KBM-7 (cell line): ENCODE data around the gene UBE2Z.
A peak's percentile ranks its signal among the peaks of the same experiment; 100 is the strongest.
"Not testable (repeated sequence)": the region's sequence is repeated elsewhere in the genome, so short reads cannot be mapped to it uniquely, and the experiment has no call there.

Source experiments
- DNase-seq: peaks from one replicate; pipeline ENCODE4 v3.0.0-alpha.2; 2015
- in situ Hi-C: fragments of 300-500 bp; cut with MboI; formaldehyde crosslinking; loops from 2 replicates; pipeline ENCODE4 v1.14.3; 2020; ENCODE audit warnings: low sequenced_read_pairs, low pct_unique_long_range_greater_than_20kb, mixed read lengths

The UBE2Z gene

GRCh38 chr17:48908047-48908843, at the start of gene UBE2Z:
UBE2Z (plus strand) TSS chr17:48908407; CDS start chr17:48908504, 97 bp downstream.
- in situ Hi-C loops = no loop called here
- peak; percentile 94 for DNase-seq

- in situ Hi-C loops = no loop called here
- no peak for DNase-seq
These were observed 48.2 kb upstream of the UBE2Z start for GRCh38 chr17:48860034-48860433.

GRCh38 chr17:48860456-48860855, 47.8 kb upstream of the UBE2Z start:
- no peak for DNase-seq
- in situ Hi-C loops = no loop called here

- DNase-seq = no peak
- in situ Hi-C loops = no loop called here
These were observed 39.2 kb upstream of the UBE2Z start for GRCh38 chr17:48868916-48869500.

GRCh38 chr17:48869821-48870318, 38.3 kb upstream of the UBE2Z start:
- no peak for DNase-seq
- in situ Hi-C loops = loop anchor here (10.0 kb wide), 1 partner anchor 55 kb away; the partner anchor contains the start of gene TTLL6

GRCh38 chr17:48871035-48871550, 37.1 kb upstream of the UBE2Z start:
- no peak for DNase-seq
- in situ Hi-C loops = loop anchor here (10.0 kb wide), 1 partner anchor 56 kb away; the partner anchor contains the start of gene TTLL6

- in situ Hi-C loops = loop anchor here (10.0 kb wide), 1 partner anchor 57 kb away; the partner anchor contains the start of gene TTLL6
These were observed 36.5 kb upstream of the UBE2Z start for GRCh38 chr17:48871551-48872351.

GRCh38 chr17:48872409-48872808, 35.8 kb upstream of the UBE2Z start:
- DNase-seq = not testable (repeated sequence)
- in situ Hi-C loops = loop anchor here (10.0 kb wide), 1 partner anchor 58 kb away; the partner anchor contains the start of gene TTLL6

More at GRCh38 chr17:48871551-48872351, 36.5 kb upstream of the UBE2Z start:
- no peak for DNase-seq

GRCh38 chr17:48873209-48873608, 35.0 kb upstream of the UBE2Z start:
- DNase-seq = no peak
- in situ Hi-C loops = loop anchor here (10.0 kb wide), 1 partner anchor 58 kb away; the partner anchor contains the start of gene TTLL6

GRCh38 chr17:48873696-48874443, 34.3 kb upstream of the UBE2Z start:
- in situ Hi-C loops = loop anchor here (10.0 kb wide), 1 partner anchor 59 kb away; the partner anchor contains the start of gene TTLL6
- DNase-seq = no peak

- DNase-seq = peak; percentile 80
These were observed 29.0 kb upstream of the UBE2Z start for GRCh38 chr17:48878920-48879898.

GRCh38 chr17:48882272-48882671, 25.9 kb upstream of the UBE2Z start:
- DNase-seq = no peak
- in situ Hi-C loops = no loop called here

More at GRCh38 chr17:48878920-48879898, 29.0 kb upstream of the UBE2Z start:
- in situ Hi-C loops = loop anchor here (10.0 kb wide), 1 partner anchor 64 kb away; the partner anchor contains the start of gene TTLL6

GRCh38 chr17:48883171-48883570, 25.0 kb upstream of the UBE2Z start:
- DNase-seq = no peak
- in situ Hi-C loops = no loop called here

- DNase-seq = no peak
- in situ Hi-C loops = no loop called here
These were observed 18.1 kb upstream of the UBE2Z start for GRCh38 chr17:48890086-48890485.

- in situ Hi-C loops = no loop called here
- no peak for DNase-seq
These were observed 15.1 kb upstream of the UBE2Z start for GRCh38 chr17:48892940-48893645.

- in situ Hi-C loops = no loop called here
- DNase-seq = no peak
These were observed 14.3 kb upstream of the UBE2Z start for GRCh38 chr17:48893646-48894508.
